ENCODE results near the gene HSPD1. TPM values are rescaled to one million over a fixed set of nuclear protein-coding genes. Genes with fewer than 3 reads are reported as not detected.

HSPD1 gene
- 100 to 1,000 TPM in 1 of 4 donors, 10 to 100 TPM in 3; 82.0 to 104 (median 88.2) TPM for total RNA-seq

- Histone ChIP-seq H3K4me3 (peak within 1 kb of the TSS; percentile 81 to 89 (median 84)), H3K9me3 (no peaks in the 10 kb centered on the region), H3K27me3 (no peaks in the 10 kb centered on the region), H3K36me3 (peaks cover 0 to 49% of the 10 kb centered on the region in 2 donors), H3K27ac (peak within 1 kb of the TSS; percentile 96 to 98 (median 97)), H3K4me1 (peaks cover 38 to 45% of the 10 kb centered on the region in 2 donors)
- intact Hi-C loops (cut with DNase I; ENCODE audit: low total_unique reads) = loop anchor here (1.0 kb wide), 4 partner anchors 15 to 205 kb away; partner anchors contain the start of genes COQ10B, MARS2 and SF3B1
- in situ Hi-C loops (cut with MboI; ENCODE audit: low sequenced_read_pairs in 4 of 4) = loop anchor here in 1 of 4 donors (10.0 kb wide), 1 partner anchor 45 kb away; the partner anchor contains the start of gene COQ10B
- TF ChIP-seq CTCF (IDR thresholded peaks at IDR 0.05 in 4 of 5, conservative IDR thresholded peaks at IDR 0.05 in 1 of 5) (peak in 3 of 5 experiments; percentile 25 to 44 (median 26)), POLR2A (IDR thresholded peaks at IDR 0.05) (peak; percentile 95)
- DNase-seq (peak; percentile 96), ATAC-seq (peak; percentile 86 to 91)
These were observed at the start of gene HSPD1, which contains the start of gene HSPE1 for GRCh38 chr2:197499594-197500502. HSPD1 (minus strand) TSS chr2:197499840; CDS start chr2:197498848, 992 bp downstream. HSPE1 (plus strand) TSS chr2:197500379; CDS start chr2:197500437, 58 bp downstream.

GRCh38 chr2:197548582-197548981 is 48.9 kb upstream of the HSPD1 start:
- intact Hi-C loops (cut with DNase I; ENCODE audit: low total_unique reads) = no loop called here
- Histone ChIP-seq H3K9me3 (no peaks in the 10 kb centered on the region), H3K36me3 (peaks cover 0 to 53% of the 10 kb centered on the region in 2 donors), H3K27ac (no peak overlapping the region), H3K27me3 (no peaks in the 10 kb centered on the region), H3K4me1 (no peaks in the 10 kb centered on the region), H3K4me3 (no peak overlapping the region)
- ATAC-seq (no peak), DNase-seq (no peak)
- TF ChIP-seq CTCF (IDR thresholded peaks at IDR 0.05 in 4 of 5, conservative IDR thresholded peaks at IDR 0.05 in 1 of 5) = no peak
- no peak for TF ChIP-seq POLR2A (IDR thresholded peaks at IDR 0.05)
- in situ Hi-C loops (cut with MboI; ENCODE audit: low sequenced_read_pairs in 4 of 4) = no loop called here

- in situ Hi-C loops (cut with MboI; ENCODE audit: low sequenced_read_pairs in 4 of 4) (no loop called here), intact Hi-C loops (cut with DNase I; ENCODE audit: low total_unique reads) (no loop called here)
- ATAC-seq (no peak), DNase-seq (no peak)
- Histone ChIP-seq H3K4me1 (no peaks in the 10 kb centered on the region), H3K9me3 (no peaks in the 10 kb centered on the region), H3K27me3 (no peaks in the 10 kb centered on the region), H3K36me3 (peaks cover 0 to 55% of the 10 kb centered on the region in 2 donors), H3K4me3 (no peak overlapping the region), H3K27ac (no peak overlapping the region)
- TF ChIP-seq POLR2A (IDR thresholded peaks at IDR 0.05) = no peak
- no peak for TF ChIP-seq CTCF (IDR thresholded peaks at IDR 0.05 in 4 of 5, conservative IDR thresholded peaks at IDR 0.05 in 1 of 5)
These were observed 47.7 kb upstream of the HSPD1 start for GRCh38 chr2:197547163-197547900.

- intact Hi-C loops (cut with DNase I; ENCODE audit: low total_unique reads) (no loop called here), in situ Hi-C loops (cut with MboI; ENCODE audit: low sequenced_read_pairs in 4 of 4) (no loop called here)
- H3K27me3 ChIP-seq = no peaks in the 10 kb centered on the region
- H3K4me3 ChIP-seq = no peak overlapping the region
- ATAC-seq = no peak
- TF ChIP-seq CTCF (IDR thresholded peaks at IDR 0.05 in 4 of 5, conservative IDR thresholded peaks at IDR 0.05 in 1 of 5) (no peak), POLR2A (IDR thresholded peaks at IDR 0.05) (no peak)
- H3K4me1 ChIP-seq = peaks cover 7 to 11% of the 10 kb centered on the region in 2 donors
- H3K27ac ChIP-seq = no peak overlapping the region
- no peak for DNase-seq
- peaks cover 0 to 40% of the 10 kb centered on the region in 2 donors for H3K36me3 ChIP-seq
- no peaks in the 10 kb centered on the region for H3K9me3 ChIP-seq
These were observed 43.6 kb upstream of the HSPD1 start for GRCh38 chr2:197543206-197543605.
